ENCODE data around the gene PTH1R. TPM values are rescaled to one million over a fixed set of nuclear protein-coding genes. Genes with fewer than 3 reads are reported as not detected.
A peak's percentile ranks its signal among the peaks of the same experiment; 100 is the strongest.

Gene PTH1R
- total and polyA plus RNA-seq, 2 donors (not counting 1 experiment from before 2014, with no cell fraction given), result 0.67 to 4.3 TPM

DNA sequence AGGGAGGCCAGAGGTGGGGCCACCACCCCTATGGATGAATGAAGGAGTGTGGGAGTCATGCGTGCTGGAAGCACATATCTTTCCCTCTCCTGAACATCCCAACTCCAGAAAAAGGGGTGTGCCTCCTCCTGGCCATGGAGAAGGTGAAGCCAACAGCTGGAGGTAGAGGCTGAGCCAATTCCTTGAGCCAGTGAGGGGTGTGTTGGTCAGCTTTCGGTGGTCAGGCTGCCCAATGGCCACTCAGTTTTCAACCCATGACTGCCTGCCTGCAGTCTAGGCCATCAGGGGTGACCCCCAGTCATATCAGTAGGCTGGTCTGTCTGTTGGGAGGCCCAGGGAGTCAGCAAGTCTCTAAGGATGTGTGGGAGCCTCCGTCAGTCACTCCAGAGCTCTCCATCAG lies 13.6 kb downstream of the PTH1R start:
- H4K20me1 ChIP-seq (ENCODE audit: control insufficient read depth, extremely low read depth, insufficient read depth, low read length), result no peaks in the 10 kb centered on the region
- H3K27ac ChIP-seq (ENCODE audit: insufficient read depth, low read length), result no peak overlapping the region
- H3K4me2 ChIP-seq (ENCODE audit: extremely low read depth, insufficient read depth, low read length), result no peak overlapping the region
- no peaks in the 10 kb centered on the region for H3K79me2 ChIP-seq (ENCODE audit: control insufficient read depth, insufficient read depth, low read length)
- no peak overlapping the region for H2AFZ ChIP-seq (ENCODE audit: low read length)
- TF ChIP-seq, protein P1, sequence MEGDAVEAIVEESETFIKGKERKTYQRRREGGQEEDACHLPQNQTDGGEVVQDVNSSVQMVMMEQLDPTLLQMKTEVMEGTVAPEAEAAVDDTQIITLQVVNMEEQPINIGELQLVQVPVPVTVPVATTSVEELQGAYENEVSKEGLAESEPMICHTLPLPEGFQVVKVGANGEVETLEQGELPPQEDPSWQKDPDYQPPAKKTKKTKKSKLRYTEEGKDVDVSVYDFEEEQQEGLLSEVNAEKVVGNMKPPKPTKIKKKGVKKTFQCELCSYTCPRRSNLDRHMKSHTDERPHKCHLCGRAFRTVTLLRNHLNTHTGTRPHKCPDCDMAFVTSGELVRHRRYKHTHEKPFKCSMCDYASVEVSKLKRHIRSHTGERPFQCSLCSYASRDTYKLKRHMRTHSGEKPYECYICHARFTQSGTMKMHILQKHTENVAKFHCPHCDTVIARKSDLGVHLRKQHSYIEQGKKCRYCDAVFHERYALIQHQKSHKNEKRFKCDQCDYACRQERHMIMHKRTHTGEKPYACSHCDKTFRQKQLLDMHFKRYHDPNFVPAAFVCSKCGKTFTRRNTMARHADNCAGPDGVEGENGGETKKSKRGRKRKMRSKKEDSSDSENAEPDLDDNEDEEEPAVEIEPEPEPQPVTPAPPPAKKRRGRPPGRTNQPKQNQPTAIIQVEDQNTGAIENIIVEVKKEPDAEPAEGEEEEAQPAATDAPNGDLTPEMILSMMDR (conservative IDR thresholded peaks at IDR 0.05 in 1 of 2, IDR thresholded peaks at IDR 0.05 in 1 of 2; ENCODE audit: low read depth in 1 of 2, low read length in 2 of 2), result no peak
- no peak for TF ChIP-seq EZH2 (IDR thresholded peaks at IDR 0.05; ENCODE audit: low read length, missing control alignments)
- peaks cover 8% of the 10 kb centered on the region for H3K27me3 ChIP-seq (ENCODE audit: control insufficient read depth, insufficient read depth, low read length)
- H3K36me3 ChIP-seq (ENCODE audit: control insufficient read depth, insufficient read depth, low read length), result no peaks in the 10 kb centered on the region
- no peak overlapping the region for H3K4me3 ChIP-seq (replicated peaks in 1 of 4; ENCODE audit: control extremely low read depth in 1 of 4, insufficient read depth in 1 of 4, low read depth in 3 of 4, low read length in 4 of 4)
- H3K4me1 ChIP-seq (ENCODE audit: control insufficient read depth, extremely low read depth, insufficient read depth, low read length), result no peaks in the 10 kb centered on the region
- no peaks in the 10 kb centered on the region for H3K9me3 ChIP-seq (ENCODE audit: control insufficient read depth, insufficient read depth, low read depth, low read length)
- H3K9ac ChIP-seq (ENCODE audit: insufficient read depth, low read length), result no peak overlapping the region
- DNase-seq (ENCODE audit: low read depth in 2 of 2), result no peak

DNA sequence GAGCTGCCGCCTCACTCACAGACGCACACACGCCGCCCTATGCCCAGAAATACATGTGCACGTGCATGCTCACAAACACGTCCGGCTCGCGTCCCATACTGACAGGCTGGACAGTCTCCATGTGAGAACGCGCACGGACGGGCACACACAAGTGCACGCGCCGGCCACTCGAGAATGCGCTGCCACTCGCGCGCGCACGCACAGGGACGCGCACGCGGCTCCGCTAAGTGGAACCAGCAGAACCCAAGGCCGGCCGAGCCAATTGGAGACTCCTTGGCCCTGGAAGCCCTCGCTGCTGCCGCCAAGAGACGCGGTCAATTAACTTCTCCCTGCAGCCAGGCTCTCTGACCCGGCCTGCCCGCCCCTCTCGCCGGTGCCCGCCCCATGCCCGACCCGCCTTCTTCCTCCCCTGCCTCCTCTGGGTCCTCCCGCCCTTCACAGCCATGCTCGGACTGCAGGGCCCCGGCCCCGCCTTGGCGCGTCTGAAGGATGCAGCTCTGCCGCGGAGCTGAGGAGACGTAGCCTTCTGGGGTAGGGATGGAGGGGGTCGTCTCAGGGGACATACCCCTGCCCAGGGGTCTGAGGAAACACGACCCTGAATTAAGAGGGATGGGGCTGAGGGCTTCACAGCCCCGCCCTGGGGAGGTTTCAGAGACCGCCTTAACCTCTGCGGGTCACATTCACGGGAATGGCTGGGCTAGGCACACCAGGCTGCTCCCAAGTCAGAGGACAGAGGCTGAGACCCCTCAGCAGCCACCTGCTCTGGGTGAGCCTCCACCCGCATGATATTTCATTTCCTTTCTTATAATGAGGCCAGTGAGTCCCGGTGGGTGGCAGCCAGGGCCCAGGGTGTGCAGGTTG lies 15.0 kb downstream of the PTH1R start:
- H3K9me3 ChIP-seq (ENCODE audit: control insufficient read depth, insufficient read depth, low read depth, low read length), result no peaks in the 10 kb centered on the region
- H3K36me3 ChIP-seq (ENCODE audit: control insufficient read depth, insufficient read depth, low read length), result no peaks in the 10 kb centered on the region
- no peak for TF ChIP-seq EZH2 (IDR thresholded peaks at IDR 0.05; ENCODE audit: low read length, missing control alignments)
- TF ChIP-seq, protein P1 (conservative IDR thresholded peaks at IDR 0.05 in 1 of 2, IDR thresholded peaks at IDR 0.05 in 1 of 2; ENCODE audit: low read depth in 1 of 2, low read length in 2 of 2), result peak in 1 of 2 donors; percentile 2
- no peak overlapping the region for H3K9ac ChIP-seq (ENCODE audit: insufficient read depth, low read length)
- peak; percentile 40 to 60 for DNase-seq (ENCODE audit: low read depth in 2 of 2)
- H2AFZ ChIP-seq (ENCODE audit: low read length), result peak overlapping the region; percentile 69
- H4K20me1 ChIP-seq (ENCODE audit: control insufficient read depth, extremely low read depth, insufficient read depth, low read length), result no peaks in the 10 kb centered on the region
- no peaks in the 10 kb centered on the region for H3K4me1 ChIP-seq (ENCODE audit: control insufficient read depth, extremely low read depth, insufficient read depth, low read length)
- H3K27ac ChIP-seq (ENCODE audit: insufficient read depth, low read length), result no peak overlapping the region
- no peaks in the 10 kb centered on the region for H3K79me2 ChIP-seq (ENCODE audit: control insufficient read depth, insufficient read depth, low read length)
- H3K4me2 ChIP-seq (ENCODE audit: extremely low read depth, insufficient read depth, low read length), result peak overlapping the region; percentile 75
- peak overlapping the region; percentile 21 to 44 (median 30) for H3K4me3 ChIP-seq (replicated peaks in 1 of 4; ENCODE audit: control extremely low read depth in 1 of 4, insufficient read depth in 1 of 4, low read depth in 3 of 4, low read length in 4 of 4)
- peaks cover 8% of the 10 kb centered on the region for H3K27me3 ChIP-seq (ENCODE audit: control insufficient read depth, insufficient read depth, low read length)

DNA sequence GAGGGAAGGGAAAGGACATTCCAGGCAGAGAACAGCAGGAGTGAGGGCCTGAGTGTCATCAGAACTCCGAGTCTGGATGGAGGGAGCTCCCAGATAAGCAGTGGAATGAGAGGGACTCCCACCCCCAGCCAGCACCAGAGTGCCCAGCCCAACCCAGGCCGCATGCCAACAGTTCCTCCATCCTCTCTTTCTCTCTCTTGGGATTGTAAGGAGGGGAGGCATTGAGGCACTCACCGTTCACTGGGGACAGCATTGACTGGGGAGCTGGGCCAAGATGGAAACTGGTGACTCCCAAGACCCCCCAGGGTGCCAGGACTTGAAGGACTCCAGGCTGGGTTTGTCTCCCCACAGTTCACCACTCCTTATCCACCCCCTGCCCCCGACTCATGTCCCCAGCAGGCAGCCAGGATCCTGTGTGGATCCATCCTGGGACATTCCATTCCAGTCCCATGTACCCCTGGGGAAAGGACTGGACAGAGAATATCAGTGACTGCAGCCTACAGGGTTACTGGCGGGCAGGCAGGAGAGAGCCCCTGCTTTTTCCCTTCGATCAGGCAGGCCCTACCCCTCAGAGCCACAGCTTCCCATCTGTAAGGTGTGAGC lies 15.7 kb downstream of the PTH1R start:
- no peak for DNase-seq (ENCODE audit: low read depth in 2 of 2)
- Histone ChIP-seq H3K9me3 (ENCODE audit: control insufficient read depth, insufficient read depth, low read depth, low read length) (no peaks in the 10 kb centered on the region), H3K9ac (ENCODE audit: insufficient read depth, low read length) (no peak overlapping the region), H4K20me1 (ENCODE audit: control insufficient read depth, extremely low read depth, insufficient read depth, low read length) (no peaks in the 10 kb centered on the region), H3K36me3 (ENCODE audit: control insufficient read depth, insufficient read depth, low read length) (no peaks in the 10 kb centered on the region), H3K79me2 (ENCODE audit: control insufficient read depth, insufficient read depth, low read length) (no peaks in the 10 kb centered on the region), H3K27me3 (ENCODE audit: control insufficient read depth, insufficient read depth, low read length) (peaks cover 8% of the 10 kb centered on the region), H3K4me3 (replicated peaks in 1 of 4; ENCODE audit: control extremely low read depth in 1 of 4, insufficient read depth in 1 of 4, low read depth in 3 of 4, low read length in 4 of 4) (no peak overlapping the region), H3K27ac (ENCODE audit: insufficient read depth, low read length) (no peak overlapping the region), H3K4me1 (ENCODE audit: control insufficient read depth, extremely low read depth, insufficient read depth, low read length) (no peaks in the 10 kb centered on the region), H3K4me2 (ENCODE audit: extremely low read depth, insufficient read depth, low read length) (no peak overlapping the region), H2AFZ (ENCODE audit: low read length) (no peak overlapping the region)
- no peak for TF ChIP-seq EZH2 (IDR thresholded peaks at IDR 0.05; ENCODE audit: low read length, missing control alignments)
- TF ChIP-seq, protein P1 (conservative IDR thresholded peaks at IDR 0.05 in 1 of 2, IDR thresholded peaks at IDR 0.05 in 1 of 2; ENCODE audit: low read depth in 1 of 2, low read length in 2 of 2), result no peak
